Measurements from ENCODE around the gene SYT14.

DNA sequence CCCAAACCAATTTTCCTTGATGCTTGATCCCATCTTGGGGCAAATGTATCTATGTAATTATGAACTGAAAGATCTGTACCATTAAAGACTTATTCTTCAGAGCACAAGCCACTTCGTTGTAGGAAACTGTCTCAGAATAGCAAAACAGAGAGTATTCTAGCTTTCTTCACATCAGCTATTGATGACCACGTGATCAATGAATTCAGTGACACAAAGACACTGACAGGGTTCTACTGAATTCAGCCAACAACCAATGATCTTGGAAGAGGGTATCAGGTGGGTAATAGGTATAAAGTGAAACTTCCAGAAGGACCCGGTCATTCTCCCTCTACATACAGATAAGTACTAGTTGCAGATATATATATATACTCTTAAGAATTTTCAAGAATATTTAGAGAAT, 260.8 kb downstream of the SYT14 start:
- TF ChIP-seq, protein P1, sequence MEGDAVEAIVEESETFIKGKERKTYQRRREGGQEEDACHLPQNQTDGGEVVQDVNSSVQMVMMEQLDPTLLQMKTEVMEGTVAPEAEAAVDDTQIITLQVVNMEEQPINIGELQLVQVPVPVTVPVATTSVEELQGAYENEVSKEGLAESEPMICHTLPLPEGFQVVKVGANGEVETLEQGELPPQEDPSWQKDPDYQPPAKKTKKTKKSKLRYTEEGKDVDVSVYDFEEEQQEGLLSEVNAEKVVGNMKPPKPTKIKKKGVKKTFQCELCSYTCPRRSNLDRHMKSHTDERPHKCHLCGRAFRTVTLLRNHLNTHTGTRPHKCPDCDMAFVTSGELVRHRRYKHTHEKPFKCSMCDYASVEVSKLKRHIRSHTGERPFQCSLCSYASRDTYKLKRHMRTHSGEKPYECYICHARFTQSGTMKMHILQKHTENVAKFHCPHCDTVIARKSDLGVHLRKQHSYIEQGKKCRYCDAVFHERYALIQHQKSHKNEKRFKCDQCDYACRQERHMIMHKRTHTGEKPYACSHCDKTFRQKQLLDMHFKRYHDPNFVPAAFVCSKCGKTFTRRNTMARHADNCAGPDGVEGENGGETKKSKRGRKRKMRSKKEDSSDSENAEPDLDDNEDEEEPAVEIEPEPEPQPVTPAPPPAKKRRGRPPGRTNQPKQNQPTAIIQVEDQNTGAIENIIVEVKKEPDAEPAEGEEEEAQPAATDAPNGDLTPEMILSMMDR (IDR thresholded peaks at IDR 0.05; ENCODE audit: low read length) = no peak
- TF ChIP-seq EZH2 (optimal IDR thresholded peaks at IDR 0.05; ENCODE audit: low read depth, low read length) = no peak
